Measurements from ENCODE around the gene UBTD1.

The UBTD1 gene

GRCh38 chr10:97584798-97585438, 86.2 kb downstream of the UBTD1 start:
- TF ChIP-seq CEBPB (IDR thresholded peaks at IDR 0.05) (no peak), FOXM1 (IDR thresholded peaks at IDR 0.05; ENCODE audit: borderline replicate concordance, low read depth) (no peak), NFIC (IDR thresholded peaks at IDR 0.05) (no peak), USF1 (IDR thresholded peaks at IDR 0.05) (no peak), TCF12 (IDR thresholded peaks at IDR 0.05; ENCODE audit: low read depth) (no peak), ZBTB7A (IDR thresholded peaks at IDR 0.05; ENCODE audit: low read depth) (no peak), TEAD4 (IDR thresholded peaks at IDR 0.05) (no peak), RAD21 (IDR thresholded peaks at IDR 0.05; ENCODE audit: low read depth) (no peak), EP300 (IDR thresholded peaks at IDR 0.05; ENCODE audit: borderline replicate concordance) (no peak), MAX (IDR thresholded peaks at IDR 0.05) (no peak), YY1 (IDR thresholded peaks at IDR 0.05; ENCODE audit: low read depth) (no peak), REST (IDR thresholded peaks at IDR 0.05; ENCODE audit: low read depth) (no peak), EGR1 (IDR thresholded peaks at IDR 0.05) (no peak), TAF1 (IDR thresholded peaks at IDR 0.05; ENCODE audit: low read depth) (no peak), CREB1 (IDR thresholded peaks at IDR 0.05; ENCODE audit: low read depth) (no peak)

- no peak for TF ChIP-seq ZBTB7A (IDR thresholded peaks at IDR 0.05; ENCODE audit: low read depth)
- no peak for TF ChIP-seq USF1 (IDR thresholded peaks at IDR 0.05)
- TF ChIP-seq REST (IDR thresholded peaks at IDR 0.05; ENCODE audit: low read depth) = no peak
- TF ChIP-seq EP300 (IDR thresholded peaks at IDR 0.05; ENCODE audit: borderline replicate concordance) = no peak
- no peak for TF ChIP-seq FOXM1 (IDR thresholded peaks at IDR 0.05; ENCODE audit: borderline replicate concordance, low read depth)
- TF ChIP-seq MAX (IDR thresholded peaks at IDR 0.05) = no peak
- no peak for TF ChIP-seq RAD21 (IDR thresholded peaks at IDR 0.05; ENCODE audit: low read depth)
- no peak for TF ChIP-seq TCF12 (IDR thresholded peaks at IDR 0.05; ENCODE audit: low read depth)
- TF ChIP-seq TAF1 (IDR thresholded peaks at IDR 0.05; ENCODE audit: low read depth) = no peak
- TF ChIP-seq YY1 (IDR thresholded peaks at IDR 0.05; ENCODE audit: low read depth) = no peak
- no peak for TF ChIP-seq TEAD4 (IDR thresholded peaks at IDR 0.05)
- TF ChIP-seq NFIC (IDR thresholded peaks at IDR 0.05) = no peak
- no peak for TF ChIP-seq CREB1 (IDR thresholded peaks at IDR 0.05; ENCODE audit: low read depth)
- no peak for TF ChIP-seq EGR1 (IDR thresholded peaks at IDR 0.05)
- no peak for TF ChIP-seq CEBPB (IDR thresholded peaks at IDR 0.05)
These were observed 86.7 kb downstream of the UBTD1 start for GRCh38 chr10:97585439-97585811.

- TF ChIP-seq ZBTB7A (IDR thresholded peaks at IDR 0.05; ENCODE audit: low read depth) (no peak), NFIC (IDR thresholded peaks at IDR 0.05) (no peak), FOXM1 (IDR thresholded peaks at IDR 0.05; ENCODE audit: borderline replicate concordance, low read depth) (no peak), EP300 (IDR thresholded peaks at IDR 0.05; ENCODE audit: borderline replicate concordance) (no peak), YY1 (IDR thresholded peaks at IDR 0.05; ENCODE audit: low read depth) (no peak), CEBPB (IDR thresholded peaks at IDR 0.05) (no peak), MAX (IDR thresholded peaks at IDR 0.05) (no peak), TEAD4 (IDR thresholded peaks at IDR 0.05) (no peak), USF1 (IDR thresholded peaks at IDR 0.05) (no peak), REST (IDR thresholded peaks at IDR 0.05; ENCODE audit: low read depth) (no peak), EGR1 (IDR thresholded peaks at IDR 0.05) (no peak), CREB1 (IDR thresholded peaks at IDR 0.05; ENCODE audit: low read depth) (no peak), TAF1 (IDR thresholded peaks at IDR 0.05; ENCODE audit: low read depth) (no peak), RAD21 (IDR thresholded peaks at IDR 0.05; ENCODE audit: low read depth) (no peak)
These were observed 88.5 kb downstream of the UBTD1 start for GRCh38 chr10:97587183-97587582.
